Activated CD4-positive, alpha-beta T cell treated with anti-CD3 and anti-CD28 coated beads, Interleukin-2, amount 10 ng/mL, durations not matched to agents 7 days and 5 days (primary cell): ENCODE data around the gene PTTG1. TPM values are rescaled to one million over a fixed set of nuclear protein-coding genes. Genes with fewer than 3 reads are reported as not detected.
A peak's percentile ranks its signal among the peaks of the same experiment; 100 is the strongest.

Experiments
- CTCF ChIA-PET: fragments of 350-600 bp; sonication (Branson Sonifier 250); formaldehyde crosslinking; loops from one replicate; lab custom pipeline; 2021; ENCODE audit warnings: antibody characterized with exemption; lab: Charles Lee
- POLR2A ChIA-PET: fragments of 350-600 bp; sonication (Branson Sonifier 250); formaldehyde crosslinking; loops from one replicate; lab custom pipeline; 2021; ENCODE audit warnings: antibody characterized with exemption; lab: Charles Lee
- DNase-seq: peaks from one replicate; pipeline ENCODE4 v3.0.0-alpha.2; 2020
- H3K27ac Mint-ChIP-seq: one replicate; pipeline ENCODE4 v1.8.0; 2021; ENCODE audit warnings: mild to moderate bottlenecking, moderate library complexity, mixed read lengths
- H3K27me3 Mint-ChIP-seq: one replicate; pipeline ENCODE4 v1.8.0; 2021; ENCODE audit warnings: mixed read lengths
- H3K36me3 Mint-ChIP-seq: one replicate; pipeline ENCODE4 v1.8.0; 2021; ENCODE audit warnings: low read depth, mixed read lengths
- H3K4me1 Mint-ChIP-seq: one replicate; pipeline ENCODE4 v1.8.0; 2021; ENCODE audit warnings: mixed read lengths
- H3K4me3 Mint-ChIP-seq: one replicate; pipeline ENCODE4 v1.8.0; 2021; ENCODE audit warnings: mild to moderate bottlenecking, moderate library complexity, mixed read lengths
- H3K9me3 Mint-ChIP-seq: one replicate; pipeline ENCODE4 v1.8.0; 2021; ENCODE audit warnings: mixed read lengths
- total RNA-seq, 2 experiments: library from RNA; stranded (reverse); gene quantifications; one replicate each; pipeline ENCODE4 v1.2.3, GENCODE V29; 2021

Gene PTTG1
- 100 to 1,000 TPM; 160 to 189 TPM for total RNA-seq

GRCh38 chr5:160421625-160422258, at the start of gene PTTG1:
TSS of gene PTTG1 (plus strand) at chr5:160421855. CDS start at chr5:160422313, 458 bp downstream.
- no peaks in the 10 kb centered on the region for H3K9me3 Mint-ChIP-seq
- H3K36me3 Mint-ChIP-seq, result peaks cover 38% of the 10 kb centered on the region
- peaks cover 72% of the 10 kb centered on the region for H3K4me1 Mint-ChIP-seq
- no peaks in the 10 kb centered on the region for H3K27me3 Mint-ChIP-seq
- H3K27ac Mint-ChIP-seq, result peak within 1 kb of the TSS; percentile 94
- POLR2A ChIA-PET, result no interaction called here
- CTCF ChIA-PET, result interaction anchor here (0.6 to 5.4 kb wide), 3 partner anchors 17 to 1251 kb away, joined by 3 to 52 read pairs (median 4); no protein-coding TSS in a partner anchor
- peak; percentile 93 for DNase-seq
- peak within 1 kb of the TSS; percentile 92 for H3K4me3 Mint-ChIP-seq

GRCh38 chr5:160375166-160375565, 46.5 kb upstream of the PTTG1 start:
- DNase-seq, result no peak
- ChIA-PET POLR2A (no interaction called here), CTCF (no interaction called here)
- H3K36me3 Mint-ChIP-seq, result no peaks in the 10 kb centered on the region
- peaks cover 60% of the 10 kb centered on the region for H3K27me3 Mint-ChIP-seq
- H3K4me3 Mint-ChIP-seq, result no peak overlapping the region
- H3K27ac Mint-ChIP-seq, result no peak overlapping the region
- peaks cover 6% of the 10 kb centered on the region for H3K4me1 Mint-ChIP-seq
- no peaks in the 10 kb centered on the region for H3K9me3 Mint-ChIP-seq

DNA sequence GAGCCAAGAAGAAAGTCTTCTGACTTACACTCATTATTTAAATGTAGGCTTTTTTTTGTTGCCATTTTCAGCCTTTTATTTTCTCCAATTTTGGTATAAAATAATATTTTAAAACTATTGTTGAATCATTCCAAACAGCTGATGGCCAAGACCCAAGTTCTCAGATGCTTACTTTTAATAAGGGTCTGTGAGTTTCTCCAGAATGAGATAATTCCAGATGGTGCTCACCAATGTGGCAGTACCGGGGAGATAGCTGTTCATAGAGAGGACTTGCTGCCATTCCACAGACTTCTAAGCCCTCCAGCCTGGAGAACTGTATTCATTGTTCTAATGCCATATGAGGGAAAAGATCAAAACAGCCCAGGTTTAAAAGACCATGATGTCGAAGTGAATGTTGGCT, 46.0 kb upstream of the PTTG1 start:
- no peak for DNase-seq
- no peak overlapping the region for H3K27ac Mint-ChIP-seq
- H3K4me3 Mint-ChIP-seq, result no peak overlapping the region
- no peaks in the 10 kb centered on the region for H3K36me3 Mint-ChIP-seq
- POLR2A ChIA-PET, result no interaction called here
- H3K27me3 Mint-ChIP-seq, result peaks cover 59% of the 10 kb centered on the region
- CTCF ChIA-PET, result no interaction called here
- H3K4me1 Mint-ChIP-seq, result peaks cover 4% of the 10 kb centered on the region
- H3K9me3 Mint-ChIP-seq, result no peaks in the 10 kb centered on the region

DNA sequence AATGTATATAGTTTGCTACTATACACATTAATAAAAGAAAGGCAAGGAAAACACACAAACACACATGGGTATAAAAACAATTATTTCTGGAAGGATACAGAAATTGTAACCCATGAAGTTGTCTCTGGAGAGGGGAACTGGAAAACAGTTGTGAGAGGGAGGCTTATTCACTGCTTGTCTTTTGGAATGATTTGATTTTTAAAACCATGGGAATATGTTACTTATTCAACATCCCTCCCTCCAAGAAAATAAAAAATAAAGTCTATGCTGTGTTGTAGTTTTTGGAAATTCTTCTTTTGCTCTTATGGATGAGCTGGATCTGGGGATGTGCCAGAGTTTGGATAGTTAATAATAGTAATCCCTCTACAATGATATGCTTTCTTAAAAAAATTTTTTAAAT, 45.2 kb upstream of the PTTG1 start:
- CTCF ChIA-PET, result no interaction called here
- Mint-ChIP-seq H3K27me3 (peaks cover 58% of the 10 kb centered on the region), H3K36me3 (no peaks in the 10 kb centered on the region), H3K4me3 (no peak overlapping the region), H3K4me1 (no peaks in the 10 kb centered on the region), H3K9me3 (no peaks in the 10 kb centered on the region), H3K27ac (no peak overlapping the region)
- POLR2A ChIA-PET, result no interaction called here
- no peak for DNase-seq

DNA sequence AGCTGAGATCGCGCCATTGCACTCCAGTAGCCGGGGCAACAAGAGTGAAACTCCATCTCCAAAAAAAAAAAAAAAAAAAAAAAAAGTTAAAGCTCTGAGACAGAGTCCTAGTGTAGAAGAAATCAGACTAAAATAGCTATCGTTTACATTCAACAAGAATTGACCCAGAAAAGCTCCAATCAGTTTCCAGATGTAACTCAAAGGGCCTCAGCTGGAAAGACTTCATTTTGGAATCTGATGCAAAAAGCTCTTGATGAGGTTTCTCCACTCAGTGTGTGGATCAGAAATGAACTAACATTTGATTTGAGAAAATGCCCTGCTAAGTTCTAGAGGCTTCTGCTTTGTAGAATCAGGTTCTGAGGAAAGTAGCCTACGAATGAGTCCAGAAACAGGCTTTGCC, 44.0 kb upstream of the PTTG1 start:
- Mint-ChIP-seq H3K4me1 (no peaks in the 10 kb centered on the region), H3K36me3 (no peaks in the 10 kb centered on the region), H3K27ac (no peak overlapping the region), H3K27me3 (peaks cover 51% of the 10 kb centered on the region), H3K9me3 (no peaks in the 10 kb centered on the region), H3K4me3 (no peak overlapping the region)
- ChIA-PET CTCF (interaction anchor here (0.6 to 0.9 kb wide), 4 partner anchors 12 to 614 kb away, joined by 3 to 4 read pairs (median 4); no protein-coding TSS in a partner anchor), POLR2A (no interaction called here)
- no peak for DNase-seq

- Mint-ChIP-seq H3K27ac (no peak overlapping the region), H3K4me1 (no peaks in the 10 kb centered on the region), H3K4me3 (no peak overlapping the region), H3K9me3 (no peaks in the 10 kb centered on the region), H3K36me3 (no peaks in the 10 kb centered on the region), H3K27me3 (peaks cover 46% of the 10 kb centered on the region)
- ChIA-PET POLR2A (no interaction called here), CTCF (interaction anchor here (0.6 to 1.2 kb wide), 4 partner anchors 38 to 208 kb away, joined by 3 read pairs; no protein-coding TSS in a partner anchor)
- no peak for DNase-seq
These were observed 43.3 kb upstream of the PTTG1 start for GRCh38 chr5:160378330-160378729.

- no peak for DNase-seq
- H3K27ac Mint-ChIP-seq, result no peak overlapping the region
- no peaks in the 10 kb centered on the region for H3K4me1 Mint-ChIP-seq
- no peaks in the 10 kb centered on the region for H3K9me3 Mint-ChIP-seq
- POLR2A ChIA-PET, result no interaction called here
- no peaks in the 10 kb centered on the region for H3K36me3 Mint-ChIP-seq
- H3K4me3 Mint-ChIP-seq, result no peak overlapping the region
- CTCF ChIA-PET, result no interaction called here
- H3K27me3 Mint-ChIP-seq, result peaks cover 38% of the 10 kb centered on the region
These were observed 42.1 kb upstream of the PTTG1 start for GRCh38 chr5:160379511-160379910.

GRCh38 chr5:160380041-160380440, 41.6 kb upstream of the PTTG1 start:
- Mint-ChIP-seq H3K36me3 (no peaks in the 10 kb centered on the region), H3K4me1 (no peaks in the 10 kb centered on the region), H3K27me3 (peaks cover 32% of the 10 kb centered on the region), H3K27ac (no peak overlapping the region), H3K9me3 (no peaks in the 10 kb centered on the region), H3K4me3 (no peak overlapping the region)
- ChIA-PET CTCF (no interaction called here), POLR2A (no interaction called here)
- DNase-seq, result no peak

DNA sequence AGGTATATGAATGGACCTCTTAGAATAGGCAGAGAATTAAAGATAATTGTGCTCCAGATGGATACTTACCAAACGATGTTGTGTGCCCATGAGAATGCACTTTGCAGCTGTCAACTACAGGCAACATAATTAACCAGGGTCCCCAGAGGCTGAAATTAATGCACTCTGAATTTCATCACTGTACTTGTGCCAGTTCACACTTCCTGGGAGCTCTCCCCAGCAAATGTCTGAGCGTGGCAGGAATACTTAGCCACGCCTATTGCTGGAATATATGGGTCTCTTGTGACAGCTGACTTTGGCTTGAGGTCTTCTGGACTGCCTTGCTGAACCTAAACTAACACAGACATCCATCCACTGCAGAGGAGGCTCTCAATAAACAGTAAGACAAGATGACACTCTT, 39.3 kb upstream of the PTTG1 start:
- no peaks in the 10 kb centered on the region for H3K36me3 Mint-ChIP-seq
- H3K27me3 Mint-ChIP-seq, result peaks cover 21% of the 10 kb centered on the region
- no peak overlapping the region for H3K27ac Mint-ChIP-seq
- CTCF ChIA-PET, result interaction anchor here (0.5 kb wide), 1 partner anchor 1211 kb away, joined by 3 read pairs; no protein-coding TSS in a partner anchor
- H3K4me1 Mint-ChIP-seq, result no peaks in the 10 kb centered on the region
- H3K9me3 Mint-ChIP-seq, result peaks cover 2% of the 10 kb centered on the region
- DNase-seq, result no peak
- POLR2A ChIA-PET, result no interaction called here
- no peak overlapping the region for H3K4me3 Mint-ChIP-seq

- no peaks in the 10 kb centered on the region for H3K4me1 Mint-ChIP-seq
- ChIA-PET CTCF (no interaction called here), POLR2A (no interaction called here)
- no peaks in the 10 kb centered on the region for H3K36me3 Mint-ChIP-seq
- H3K27me3 Mint-ChIP-seq, result peaks cover 22% of the 10 kb centered on the region
- H3K27ac Mint-ChIP-seq, result no peak overlapping the region
- no peak for DNase-seq
- H3K4me3 Mint-ChIP-seq, result no peak overlapping the region
- peaks cover 11% of the 10 kb centered on the region for H3K9me3 Mint-ChIP-seq
These were observed 37.0 kb upstream of the PTTG1 start for GRCh38 chr5:160384681-160385080.

DNA sequence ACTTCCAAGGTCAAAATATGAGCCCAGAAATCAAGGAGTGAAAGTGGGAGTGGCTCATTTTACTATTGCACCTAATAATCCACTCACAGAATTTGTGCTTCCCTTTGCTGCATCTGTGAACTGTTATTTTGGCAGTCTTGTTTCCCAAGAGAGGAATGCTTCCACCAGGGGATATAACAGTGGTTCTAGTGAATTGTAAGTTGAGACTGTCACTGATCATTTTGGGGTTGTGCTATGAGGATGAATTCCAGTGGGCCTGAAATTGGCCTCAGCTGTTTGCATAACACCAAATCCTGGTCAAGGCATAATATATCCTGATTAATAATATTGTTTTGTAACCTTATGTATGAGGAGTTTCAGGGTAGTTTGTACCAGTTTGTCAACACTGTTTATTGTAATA, 36.2 kb upstream of the PTTG1 start:
- H3K4me3 Mint-ChIP-seq, result no peak overlapping the region
- H3K27me3 Mint-ChIP-seq, result peaks cover 17% of the 10 kb centered on the region
- ChIA-PET POLR2A (no interaction called here), CTCF (interaction anchor here (0.5 kb wide), 1 partner anchor 665 kb away, joined by 3 read pairs; no protein-coding TSS in a partner anchor)
- H3K36me3 Mint-ChIP-seq, result no peaks in the 10 kb centered on the region
- no peaks in the 10 kb centered on the region for H3K4me1 Mint-ChIP-seq
- no peak overlapping the region for H3K27ac Mint-ChIP-seq
- DNase-seq, result no peak
- peaks cover 11% of the 10 kb centered on the region for H3K9me3 Mint-ChIP-seq

GRCh38 chr5:160387445-160387844, 34.2 kb upstream of the PTTG1 start:
- CTCF ChIA-PET, result no interaction called here
- Mint-ChIP-seq H3K36me3 (no peaks in the 10 kb centered on the region), H3K9me3 (peaks cover 11% of the 10 kb centered on the region), H3K27ac (no peak overlapping the region), H3K4me1 (no peaks in the 10 kb centered on the region), H3K4me3 (no peak overlapping the region), H3K27me3 (peaks cover 7% of the 10 kb centered on the region)
- POLR2A ChIA-PET, result no interaction called here
- no peak for DNase-seq

GRCh38 chr5:160390787-160391696, 30.6 kb upstream of the PTTG1 start:
- no peak overlapping the region for H3K27ac Mint-ChIP-seq
- no peaks in the 10 kb centered on the region for H3K36me3 Mint-ChIP-seq
- H3K4me1 Mint-ChIP-seq, result no peaks in the 10 kb centered on the region
- no peak for DNase-seq
- POLR2A ChIA-PET, result no interaction called here
- H3K27me3 Mint-ChIP-seq, result peaks cover 6% of the 10 kb centered on the region
- no peak overlapping the region for H3K4me3 Mint-ChIP-seq
- peaks cover 11% of the 10 kb centered on the region for H3K9me3 Mint-ChIP-seq
- CTCF ChIA-PET, result interaction anchor here (0.6 to 2.1 kb wide), 6 partner anchors 11 to 369 kb away, joined by 3 to 7 read pairs (median 3); no protein-coding TSS in a partner anchor
